ENCODE measurements around the gene CAPN8.

- TF ChIP-seq EZH2 (IDR thresholded peaks at IDR 0.05; ENCODE audit: insufficient read depth, low read length) (no peak), CTCF (IDR thresholded peaks at IDR 0.05; ENCODE audit: insufficient read depth, low read depth, low read length) (no peak)
Observed at GRCh38 chr1:223525546-223525945, 140.0 kb downstream of the CAPN8 start.
